Loucy (cell line): Measurements from ENCODE around the gene CC2D2A.

Source experiments
- EZH2phosphoT487 ChIP-seq: fragments of 200-600 bp; IDR thresholded peaks from 2 replicates; pipeline ENCODE4 v1.6.1; 2018; ENCODE audit warnings: antibody characterized with exemption, mild to moderate bottlenecking, moderate library complexity, borderline replicate concordance
- TF ChIP-seq, protein P1 (sequence below): fragments of 200-600 bp; sonication (generic); conservative IDR thresholded peaks from 2 replicates; pipeline ENCODE4 v1.5.1; 2014; ENCODE audit warnings: mild to moderate bottlenecking, antibody characterized with exemption, low read length

DNA sequence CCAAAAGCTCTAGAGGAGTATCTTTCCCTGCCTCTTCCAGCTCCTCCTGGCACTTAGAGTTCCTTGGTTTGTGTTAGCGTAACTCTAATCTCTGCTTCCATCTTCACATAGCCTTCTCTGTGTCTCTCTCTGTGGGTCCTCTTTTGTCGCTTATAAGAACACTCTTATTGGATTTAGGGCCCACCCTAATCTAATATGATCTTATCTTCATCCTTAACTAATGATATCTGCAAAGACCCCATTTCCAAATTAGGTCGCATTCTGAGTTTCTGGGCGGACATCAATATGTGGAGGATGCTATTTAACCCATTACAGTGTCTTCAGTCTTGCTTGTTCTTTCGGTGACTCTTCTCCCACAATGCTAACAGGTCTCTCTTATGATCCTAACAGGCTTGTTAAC, 72.3 kb downstream of the CC2D2A start:
- TF ChIP-seq, protein P1, sequence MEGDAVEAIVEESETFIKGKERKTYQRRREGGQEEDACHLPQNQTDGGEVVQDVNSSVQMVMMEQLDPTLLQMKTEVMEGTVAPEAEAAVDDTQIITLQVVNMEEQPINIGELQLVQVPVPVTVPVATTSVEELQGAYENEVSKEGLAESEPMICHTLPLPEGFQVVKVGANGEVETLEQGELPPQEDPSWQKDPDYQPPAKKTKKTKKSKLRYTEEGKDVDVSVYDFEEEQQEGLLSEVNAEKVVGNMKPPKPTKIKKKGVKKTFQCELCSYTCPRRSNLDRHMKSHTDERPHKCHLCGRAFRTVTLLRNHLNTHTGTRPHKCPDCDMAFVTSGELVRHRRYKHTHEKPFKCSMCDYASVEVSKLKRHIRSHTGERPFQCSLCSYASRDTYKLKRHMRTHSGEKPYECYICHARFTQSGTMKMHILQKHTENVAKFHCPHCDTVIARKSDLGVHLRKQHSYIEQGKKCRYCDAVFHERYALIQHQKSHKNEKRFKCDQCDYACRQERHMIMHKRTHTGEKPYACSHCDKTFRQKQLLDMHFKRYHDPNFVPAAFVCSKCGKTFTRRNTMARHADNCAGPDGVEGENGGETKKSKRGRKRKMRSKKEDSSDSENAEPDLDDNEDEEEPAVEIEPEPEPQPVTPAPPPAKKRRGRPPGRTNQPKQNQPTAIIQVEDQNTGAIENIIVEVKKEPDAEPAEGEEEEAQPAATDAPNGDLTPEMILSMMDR = no peak
- no peak for TF ChIP-seq EZH2phosphoT487
